Naive thymus-derived CD4-positive, alpha-beta T cell (primary cell): Measurements from ENCODE around the gene TENM4. TPM values are rescaled to one million over a fixed set of nuclear protein-coding genes. Genes with fewer than 3 reads are reported as not detected.

Experiments
- ATAC-seq: fragments of 150-1000 bp; cut with Tn5 transposase; 2 replicates; pipeline ENCODE4 v1.10.0; 2021; ENCODE audit warnings: mild to moderate bottlenecking, moderate library complexity
- CTCF ChIA-PET: fragments of 350-600 bp; sonication (Branson Sonifier 250); formaldehyde crosslinking; loops from one replicate; lab custom pipeline; 2021; ENCODE audit warnings: antibody characterized with exemption; lab: Charles Lee
- POLR2A ChIA-PET: fragments of 350-600 bp; sonication (Branson Sonifier 250); formaldehyde crosslinking; loops from one replicate; lab custom pipeline; 2021; ENCODE audit warnings: antibody characterized with exemption, inconsistent platforms; lab: Charles Lee
- DNase-seq, 9 donors: peaks; one replicate each; pipeline versions ENCODE4 v3.0.0 to v3.0.0-alpha.2; 2020 to 2022; ENCODE audit warnings: mixed read lengths in 1 of 9
- H3K27ac ChIP-seq: one replicate; pipeline ENCODE4 v1.7.0; 2013; ENCODE audit warnings: mild to moderate bottlenecking, low read depth, low read length, moderate library complexity
- H3K27me3 ChIP-seq, 2 donors: one replicate each; pipeline ENCODE4 v1.7.0; 2013; ENCODE audit warnings: low read length in 2 of 2, mild to moderate bottlenecking in 2 of 2, moderate library complexity in 2 of 2; ENCODE audit not compliant: control insufficient read depth in 2 of 2, insufficient read depth in 2 of 2
- H3K36me3 ChIP-seq, 3 experiments: 1 replicate in 2 of 3; 2 replicates in 1 of 3; pipeline ENCODE4 v1.7.0; 2013; ENCODE audit warnings: low read length in 3 of 3, mild to moderate bottlenecking in 3 of 3, moderate library complexity in 1 of 3; ENCODE audit not compliant: insufficient read depth in 3 of 3, control insufficient read depth in 2 of 3
- H3K4me1 ChIP-seq, 2 donors: one replicate each; pipeline ENCODE4 v1.7.0; 2013; ENCODE audit warnings: low read length in 2 of 2, mild to moderate bottlenecking in 2 of 2, moderate library complexity in 1 of 2; ENCODE audit not compliant: control insufficient read depth in 2 of 2, insufficient read depth in 2 of 2
- H3K4me3 ChIP-seq: 2 replicates; pipeline ENCODE4 v1.7.0; 2013; ENCODE audit warnings: mild to moderate bottlenecking, low read length
- H3K9me3 ChIP-seq, 3 experiments: 1 replicate in 2 of 3; 2 replicates in 1 of 3; pipeline ENCODE4 v1.7.0; 2013; ENCODE audit warnings: low read length in 3 of 3; ENCODE audit not compliant: control insufficient read depth in 2 of 3
- H3K27ac Mint-ChIP-seq, 9 donors: one replicate each; pipeline ENCODE4 v1.8.0; 2020 to 2022; ENCODE audit warnings: mixed read lengths in 9 of 9, mild to moderate bottlenecking in 8 of 9, moderate library complexity in 5 of 9, inconsistent platforms in 2 of 9
- H3K27me3 Mint-ChIP-seq, 5 donors: one replicate each; pipeline ENCODE4 v1.8.0; 2021 to 2022; ENCODE audit warnings: mixed read lengths in 5 of 5, mild to moderate bottlenecking in 1 of 5
- H3K36me3 Mint-ChIP-seq, 5 donors: one replicate each; pipeline ENCODE4 v1.8.0; 2020 to 2022; ENCODE audit warnings: mixed read lengths in 5 of 5, mild to moderate bottlenecking in 3 of 5, inconsistent platforms in 1 of 5
- H3K4me1 Mint-ChIP-seq, 7 donors: one replicate each; pipeline ENCODE4 v1.8.0; 2020 to 2022; ENCODE audit warnings: mixed read lengths in 7 of 7, mild to moderate bottlenecking in 3 of 7, inconsistent platforms in 1 of 7
- H3K4me3 Mint-ChIP-seq, 10 donors: one replicate each; pipeline ENCODE4 v1.8.0; 2020 to 2022; ENCODE audit warnings: mild to moderate bottlenecking in 10 of 10, mixed read lengths in 10 of 10, moderate library complexity in 6 of 10, inconsistent platforms in 2 of 10
- H3K9me3 Mint-ChIP-seq, 11 donors: one replicate each; pipeline ENCODE4 v1.8.0; 2020 to 2022; ENCODE audit warnings: mixed read lengths in 11 of 11, mild to moderate bottlenecking in 4 of 11, inconsistent platforms in 1 of 11, moderate library complexity in 1 of 11
- intact Hi-C, 2 donors: fragments of 100-400 bp; cut with micrococcal nuclease; formaldehyde crosslinking; loops; one replicate each; pipeline ENCODE4 v1.15.1; 2023
- polyA plus RNA-seq, 2 donors: library from polyadenylated mRNA; unstranded; fragments of 300-500 nt; fragmentation: Illumina TruSeq; gene quantifications; one replicate each; pipeline ENCODE4 v1.2.3, GENCODE V29; 2021
- total RNA-seq, 6 experiments: library from RNA in 5 of 6; stranded (reverse) in 5 of 6; gene quantifications; 1 replicate in 5 of 6; 2 replicates in 1 of 6; pipeline ENCODE4 v1.2.3 and lab custom pipeline; 2021 to 2026

TENM4 gene
- total and polyA plus RNA-seq, 7 experiments from 2014 or later, result 0.32 to 0.47 TPM; not detected in 5

- H3K4me3 Mint-ChIP-seq, result no peak overlapping the region
- H3K36me3 ChIP-seq, result no peaks in the 10 kb centered on the region
- no peak overlapping the region for H3K27ac ChIP-seq
- peaks cover 3 to 29% (median 9%) of the 10 kb centered on the region in 5 donors for H3K27me3 Mint-ChIP-seq
- ATAC-seq (no peak), DNase-seq (no peak)
- no peak overlapping the region for H3K4me3 ChIP-seq
- peaks cover 0 to 4% (median 0%) of the 10 kb centered on the region in 7 donors for H3K4me1 Mint-ChIP-seq
- ChIA-PET POLR2A (no interaction called here), CTCF (no interaction called here)
- H3K27me3 ChIP-seq, result no peaks in the 10 kb centered on the region
- intact Hi-C loops, result no loop called here
- H3K9me3 ChIP-seq, result no peaks in the 10 kb centered on the region
- H3K9me3 Mint-ChIP-seq, result no peaks in the 10 kb centered on the region
- no peaks in the 10 kb centered on the region for H3K4me1 ChIP-seq
- H3K27ac Mint-ChIP-seq, result no peak overlapping the region
- no peaks in the 10 kb centered on the region for H3K36me3 Mint-ChIP-seq
Measured at GRCh38 chr11:79101656-79102055, 339.2 kb downstream of the TENM4 start.

DNA sequence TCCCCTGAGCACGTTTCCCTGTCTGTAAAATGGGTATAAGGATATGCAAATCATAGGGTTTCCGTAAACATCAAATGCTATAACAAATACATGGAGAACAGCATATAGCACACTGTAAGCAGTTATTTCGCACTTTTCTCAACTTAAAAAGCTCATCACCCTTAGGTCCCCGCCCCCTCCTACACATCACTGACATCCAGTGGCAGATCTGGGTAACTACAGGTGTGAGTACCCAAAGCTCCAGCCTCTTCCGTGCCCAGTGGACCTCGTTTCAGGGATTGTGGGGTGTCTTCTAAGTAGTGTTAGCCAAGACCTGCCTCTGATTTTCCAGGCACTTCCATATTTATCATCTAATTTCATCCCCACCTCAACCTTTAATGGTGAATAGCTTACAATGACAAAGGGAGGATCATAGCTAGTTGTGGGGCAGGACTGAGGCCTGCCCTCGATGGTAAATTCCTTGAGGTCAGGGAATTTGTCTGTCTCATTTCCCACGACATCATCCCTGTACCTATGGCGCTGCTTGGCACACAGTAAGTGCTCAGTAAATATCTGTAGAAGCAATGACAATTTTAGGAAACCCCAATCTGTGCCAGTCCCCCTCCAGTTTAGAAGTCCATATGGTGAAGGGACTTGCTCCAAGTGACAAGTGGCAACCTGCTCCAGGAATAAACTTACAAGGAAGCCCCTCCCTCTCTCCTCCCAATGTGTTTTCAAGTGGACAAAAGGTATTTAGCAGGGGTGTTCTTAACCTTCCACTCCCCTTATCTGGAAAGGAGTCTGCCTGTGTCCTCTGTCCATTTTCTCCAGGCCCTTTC lies 340.5 kb downstream of the TENM4 start:
- ATAC-seq (peak; percentile 58), DNase-seq (peak in 1 of 9 donors; percentile 34)
- no peak overlapping the region for H3K27ac Mint-ChIP-seq

DNA sequence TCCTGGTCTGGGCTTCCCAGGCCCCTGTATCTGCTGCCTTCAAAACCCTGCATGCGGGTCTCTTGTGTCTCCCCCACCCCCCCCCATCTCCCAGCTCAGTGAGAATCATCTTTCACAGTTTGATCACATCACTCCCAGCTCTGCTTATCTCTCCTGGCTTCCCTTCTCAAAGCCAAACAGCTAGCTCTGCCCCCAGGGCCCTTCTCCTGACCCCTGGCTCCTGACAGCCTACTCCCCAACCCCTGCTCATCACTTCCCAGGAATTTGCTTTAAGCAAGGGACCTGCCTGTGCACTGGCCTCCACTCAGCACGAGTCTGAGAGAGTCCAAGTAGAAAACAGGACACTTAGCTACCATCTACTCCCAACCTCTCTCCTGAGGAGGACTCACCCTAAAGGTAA lies 342.7 kb downstream of the TENM4 start:
- Histone ChIP-seq H3K4me1 (no peaks in the 10 kb centered on the region), H3K27ac (no peak overlapping the region), H3K9me3 (no peaks in the 10 kb centered on the region), H3K27me3 (no peaks in the 10 kb centered on the region), H3K4me3 (no peak overlapping the region), H3K36me3 (no peaks in the 10 kb centered on the region)
- Mint-ChIP-seq H3K4me3 (no peak overlapping the region), H3K9me3 (no peaks in the 10 kb centered on the region), H3K27me3 (peaks cover 4 to 24% (median 9%) of the 10 kb centered on the region in 5 donors), H3K4me1 (peaks cover 0 to 4% (median 0%) of the 10 kb centered on the region in 7 donors), H3K36me3 (no peaks in the 10 kb centered on the region), H3K27ac (no peak overlapping the region)
- no peak for DNase-seq
- ChIA-PET POLR2A (no interaction called here), CTCF (no interaction called here)
- intact Hi-C loops, result no loop called here
- no peak for ATAC-seq

More for the DNA sequence above, 340.5 kb downstream of the TENM4 start:
- no peaks in the 10 kb centered on the region for H3K36me3 Mint-ChIP-seq
- ChIA-PET CTCF (no interaction called here), POLR2A (no interaction called here)
- peaks cover 4 to 30% (median 9%) of the 10 kb centered on the region in 5 donors for H3K27me3 Mint-ChIP-seq
- Histone ChIP-seq H3K4me1 (no peaks in the 10 kb centered on the region), H3K9me3 (no peaks in the 10 kb centered on the region), H3K27me3 (no peaks in the 10 kb centered on the region), H3K27ac (no peak overlapping the region), H3K4me3 (no peak overlapping the region), H3K36me3 (no peaks in the 10 kb centered on the region)
- H3K4me1 Mint-ChIP-seq, result peaks cover 0 to 4% (median 0%) of the 10 kb centered on the region in 7 donors
- intact Hi-C loops, result loop anchor here in 1 of 2 donors (1.0 kb wide), 1 partner anchor 455 kb away; no protein-coding TSS in a partner anchor
- H3K9me3 Mint-ChIP-seq, result no peaks in the 10 kb centered on the region
- no peak overlapping the region for H3K4me3 Mint-ChIP-seq

GRCh38 chr11:79097246-79097875 lies 343.5 kb downstream of the TENM4 start:
- CTCF ChIA-PET, result interaction anchor here (0.8 kb wide), 1 partner anchor 219 kb away, joined by 3 read pairs; no protein-coding TSS in a partner anchor
- no peaks in the 10 kb centered on the region for H3K36me3 ChIP-seq
- POLR2A ChIA-PET, result no interaction called here
- ATAC-seq, result no peak
- no peaks in the 10 kb centered on the region for H3K9me3 ChIP-seq
- Mint-ChIP-seq H3K36me3 (no peaks in the 10 kb centered on the region), H3K4me3 (no peak overlapping the region), H3K27ac (no peak overlapping the region), H3K9me3 (no peaks in the 10 kb centered on the region), H3K4me1 (peaks cover 0 to 4% (median 0%) of the 10 kb centered on the region in 7 donors), H3K27me3 (peaks cover 4 to 25% (median 9%) of the 10 kb centered on the region in 5 donors)
- H3K27ac ChIP-seq, result no peak overlapping the region
- intact Hi-C loops, result no loop called here
- DNase-seq, result no peak
- H3K4me3 ChIP-seq, result no peak overlapping the region
- no peaks in the 10 kb centered on the region for H3K27me3 ChIP-seq
- H3K4me1 ChIP-seq, result no peaks in the 10 kb centered on the region

DNA sequence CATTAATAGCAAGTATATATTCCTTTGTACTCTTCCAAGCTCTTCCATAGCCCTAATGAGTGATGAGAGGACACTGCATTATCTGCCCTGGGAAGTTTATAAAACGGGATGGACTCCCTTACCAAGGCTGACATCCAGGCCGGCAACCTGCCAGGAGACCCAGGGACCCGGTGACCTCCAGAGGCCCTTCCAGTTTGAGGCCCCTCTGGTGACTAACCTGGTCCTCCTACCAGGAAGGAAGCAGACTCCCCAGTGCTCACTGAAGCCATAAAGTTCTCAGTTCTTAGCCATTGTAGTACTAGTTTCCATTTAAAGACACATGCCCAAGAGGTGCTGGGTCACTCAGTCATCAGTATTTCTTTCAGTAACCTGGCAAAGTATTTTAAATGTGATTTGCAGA lies 345.4 kb downstream of the TENM4 start:
- peaks cover 0 to 4% (median 0%) of the 10 kb centered on the region in 7 donors for H3K4me1 Mint-ChIP-seq
- no peaks in the 10 kb centered on the region for H3K9me3 ChIP-seq
- ATAC-seq, result no peak
- CTCF ChIA-PET, result no interaction called here
- no peaks in the 10 kb centered on the region for H3K9me3 Mint-ChIP-seq
- no peak for DNase-seq
- intact Hi-C loops, result no loop called here
- H3K27me3 ChIP-seq, result no peaks in the 10 kb centered on the region
- H3K27ac ChIP-seq, result no peak overlapping the region
- H3K4me1 ChIP-seq, result no peaks in the 10 kb centered on the region
- H3K27ac Mint-ChIP-seq, result no peak overlapping the region
- H3K27me3 Mint-ChIP-seq, result peaks cover 4 to 20% (median 10%) of the 10 kb centered on the region in 5 donors
- H3K36me3 Mint-ChIP-seq, result no peaks in the 10 kb centered on the region
- no peak overlapping the region for H3K4me3 ChIP-seq
- POLR2A ChIA-PET, result no interaction called here
- H3K4me3 Mint-ChIP-seq, result no peak overlapping the region
- no peaks in the 10 kb centered on the region for H3K36me3 ChIP-seq

- peaks cover 4 to 15% (median 10%) of the 10 kb centered on the region in 5 donors for H3K27me3 Mint-ChIP-seq
- H3K9me3 Mint-ChIP-seq, result no peaks in the 10 kb centered on the region
- H3K27ac Mint-ChIP-seq, result no peak overlapping the region
- no peaks in the 10 kb centered on the region for H3K27me3 ChIP-seq
- no peaks in the 10 kb centered on the region for H3K4me1 ChIP-seq
- H3K4me3 Mint-ChIP-seq, result no peak overlapping the region
- H3K36me3 ChIP-seq, result no peaks in the 10 kb centered on the region
- ATAC-seq (no peak), DNase-seq (no peak)
- ChIA-PET POLR2A (no interaction called here), CTCF (no interaction called here)
- H3K9me3 ChIP-seq, result no peaks in the 10 kb centered on the region
- intact Hi-C loops, result no loop called here
- H3K36me3 Mint-ChIP-seq, result no peaks in the 10 kb centered on the region
- no peak overlapping the region for H3K4me3 ChIP-seq
- no peaks in the 10 kb centered on the region for H3K4me1 Mint-ChIP-seq
- H3K27ac ChIP-seq, result no peak overlapping the region
Measured at GRCh38 chr11:79094616-79095015, 346.2 kb downstream of the TENM4 start.
